Measurements from ENCODE around the gene VARS2. TPM values are rescaled to one million over a fixed set of nuclear protein-coding genes. Genes with fewer than 3 reads are reported as not detected.

VARS2 gene
- total and polyA plus RNA-seq, 9 of the 15 experiments (the other 6 are each of a cell fraction or from before 2014, with no cell fraction given) = 1.6 to 53.6 (median 29.9) TPM

GRCh38 chr6:30914076-30914853 lies at the start of gene VARS2 (continued):
- TF ChIP-seq ZNF274 (IDR thresholded peaks at IDR 0.05; ENCODE audit: borderline replicate concordance, low read depth, low read length) (no peak; the same call in 1 of the 2 replicates), PHF20 (IDR thresholded peaks at IDR 0.05; ENCODE audit: partially characterized antibody) (peak; percentile 84), ZNF277 (CRISPR knock-in tag; IDR thresholded peaks at IDR 0.05; ENCODE audit: borderline replicate concordance) (no peak), ZNF347 (CRISPR knock-in tag; IDR thresholded peaks at IDR 0.05; ENCODE audit: low read depth) (0 out of 2 replicates have a peak, but pooled peaks have one; percentile 50), MEF2A (IDR thresholded peaks at IDR 0.05; ENCODE audit: control insufficient read depth, low read depth, low read length) (no peak), CAMTA2 (CRISPR knock-in tag; conservative IDR thresholded peaks at IDR 0.05) (peak; percentile 95), E2F5 (CRISPR knock-in tag; IDR thresholded peaks at IDR 0.05) (no peak), JUND (IDR thresholded peaks at IDR 0.05; ENCODE audit: borderline replicate concordance, low read depth, low read length) (peak; percentile 40; the same call in 1 of the 2 replicates), JUND (tag; IDR thresholded peaks at IDR 0.05; ENCODE audit: borderline replicate concordance, low read depth, low read length) (peak; percentile 53; the same call in 1 of the 3 replicates), NRF1 (conservative IDR thresholded peaks at IDR 0.05 in 1 of 2, IDR thresholded peaks at IDR 0.05 in 1 of 2) (peak; percentile 99), ZNF280B (CRISPR knock-in tag; IDR thresholded peaks at IDR 0.05) (no peak), HDAC2 (IDR thresholded peaks at IDR 0.05) (no peak), IRF1 (CRISPR knock-in tag; IDR thresholded peaks at IDR 0.05; ENCODE audit: borderline replicate concordance) (no peak; the same call in 1 of the 2 replicates), TCF7 (IDR thresholded peaks at IDR 0.05; ENCODE audit: borderline replicate concordance) (no peak), BCOR (IDR thresholded peaks at IDR 0.05) (no peak), ZNF511 (CRISPR knock-in tag; IDR thresholded peaks at IDR 0.05) (peak; percentile 90; the same call in 1 of the 2 replicates), ARID1B (IDR thresholded peaks at IDR 0.05) (no peak; the same call in none of the 2 replicates), E2F1 (CRISPR knock-in tag; IDR thresholded peaks at IDR 0.05) (peak; percentile 72), NFE2L1 (tag; IDR thresholded peaks at IDR 0.05; ENCODE audit: borderline replicate concordance, low read depth) (no peak), MEIS2 (IDR thresholded peaks at IDR 0.05; ENCODE audit: partially characterized antibody) (peak; percentile 94), ZNF551 (CRISPR knock-in tag; IDR thresholded peaks at IDR 0.05) (no peak)

Data from K562 (cell line).